NT2/D1 (cell line): ENCODE results near the gene HAGHL.
"Not testable (repeated sequence)": the region's sequence is repeated elsewhere in the genome, so short reads cannot be mapped to it uniquely, and the experiment has no call there.

ENCODE experiments used
- DNase-seq: peaks from one replicate; pipeline ENCODE4 v3.0.0-alpha.2; 2011; ENCODE audit warnings: low read depth, low spot score
- H3K27me3 ChIP-seq: 2 replicates; pipeline ENCODE4 v1.6.0; 2011; ENCODE audit warnings: mild to moderate bottlenecking; ENCODE audit not compliant: insufficient read length, insufficient read depth
- H3K36me3 ChIP-seq: 2 replicates; pipeline ENCODE4 v1.6.1; 2011; ENCODE audit warnings: mild to moderate bottlenecking, low read length, mixed read lengths; ENCODE audit not compliant: insufficient read depth, insufficient read length
- H3K4me1 ChIP-seq: 2 replicates; pipeline ENCODE4 v1.5.1; 2011; ENCODE audit not compliant: insufficient read depth, insufficient read length
- H3K4me3 ChIP-seq: 2 replicates; pipeline ENCODE4 v1.5.1; 2011; ENCODE audit warnings: low read depth; ENCODE audit not compliant: insufficient read length
- H3K9ac ChIP-seq: 2 replicates; pipeline ENCODE4 v1.6.0; 2011; ENCODE audit warnings: low read depth; ENCODE audit not compliant: insufficient read length
- H3K9me3 ChIP-seq: 2 replicates; pipeline ENCODE4 v1.5.1; 2011; ENCODE audit warnings: mild to moderate bottlenecking, low read length; ENCODE audit not compliant: insufficient read depth
- SUZ12 ChIP-seq: IDR thresholded peaks from 2 replicates; pipeline ENCODE4 v1.6.1; 2011; ENCODE audit not compliant: insufficient read length, insufficient read depth; ENCODE audit errors: extremely low read depth
- YY1 ChIP-seq: IDR thresholded peaks from 2 replicates; pipeline ENCODE4 v1.6.1; 2011; ENCODE audit not compliant: insufficient read length, insufficient read depth
- ZNF274 ChIP-seq: IDR thresholded peaks from 2 replicates; pipeline ENCODE4 v1.6.1; 2011; ENCODE audit warnings: mild to moderate bottlenecking, low read depth, low read length

Gene HAGHL

GRCh38 chr16:741986-742629, 15.2 kb downstream of the HAGHL start:
- no peak overlapping the region for H3K4me3 ChIP-seq
- H3K36me3 ChIP-seq = peaks cover 18% of the 10 kb centered on the region
- H3K4me1 ChIP-seq = peaks cover 2% of the 10 kb centered on the region
- no peak for DNase-seq
- no peaks in the 10 kb centered on the region for H3K9me3 ChIP-seq
- TF ChIP-seq SUZ12 (no peak), ZNF274 (no peak), YY1 (no peak)
- H3K9ac ChIP-seq = peak overlapping the region; percentile 57
- H3K27me3 ChIP-seq = no peaks in the 10 kb centered on the region

- not testable (repeated sequence) for DNase-seq, H3K36me3 ChIP-seq, H3K4me1 ChIP-seq, H3K4me3 ChIP-seq, H3K9me3 ChIP-seq, H3K9ac ChIP-seq, H3K27me3 ChIP-seq
These were observed 16.0 kb downstream of the HAGHL start for GRCh38 chr16:742894-743293.

GRCh38 chr16:743794-744500, 17.0 kb downstream of the HAGHL start:
- TF ChIP-seq YY1 (no peak), SUZ12 (no peak), ZNF274 (no peak)
- Histone ChIP-seq H3K4me1 (no peaks in the 10 kb centered on the region), H3K36me3 (peaks cover 4% of the 10 kb centered on the region), H3K9ac (no peak overlapping the region), H3K27me3 (no peaks in the 10 kb centered on the region), H3K9me3 (no peaks in the 10 kb centered on the region), H3K4me3 (no peak overlapping the region)
- DNase-seq = no peak

GRCh38 chr16:745739-746138, 18.8 kb downstream of the HAGHL start:
- Histone ChIP-seq H3K9ac (no peak overlapping the region), H3K36me3 (no peaks in the 10 kb centered on the region), H3K4me1 (peaks cover 4% of the 10 kb centered on the region), H3K4me3 (no peak overlapping the region), H3K9me3 (no peaks in the 10 kb centered on the region), H3K27me3 (no peaks in the 10 kb centered on the region)
- DNase-seq = peak; percentile 57
- TF ChIP-seq YY1 = no peak
- TF ChIP-seq ZNF274 = no peak
- TF ChIP-seq SUZ12 = no peak

GRCh38 chr16:746637-747036, 19.7 kb downstream of the HAGHL start:
- H3K4me3 ChIP-seq = no peak overlapping the region
- peaks cover 5% of the 10 kb centered on the region for H3K27me3 ChIP-seq
- no peak for DNase-seq
- H3K36me3 ChIP-seq = no peaks in the 10 kb centered on the region
- TF ChIP-seq ZNF274 = no peak
- no peak for TF ChIP-seq SUZ12
- no peak for TF ChIP-seq YY1
- peaks cover 10% of the 10 kb centered on the region for H3K4me1 ChIP-seq
- H3K9ac ChIP-seq = no peak overlapping the region
- no peaks in the 10 kb centered on the region for H3K9me3 ChIP-seq

- H3K27me3 ChIP-seq = peaks cover 5% of the 10 kb centered on the region
- no peaks in the 10 kb centered on the region for H3K36me3 ChIP-seq
- DNase-seq = no peak
- no peaks in the 10 kb centered on the region for H3K9me3 ChIP-seq
- peaks cover 10% of the 10 kb centered on the region for H3K4me1 ChIP-seq
- no peak overlapping the region for H3K9ac ChIP-seq
- TF ChIP-seq SUZ12 (no peak), YY1 (no peak), ZNF274 (no peak)
- H3K4me3 ChIP-seq = no peak overlapping the region
These were observed 21.3 kb downstream of the HAGHL start for GRCh38 chr16:747978-748746.

- DNase-seq = no peak
- Histone ChIP-seq H3K9me3 (no peaks in the 10 kb centered on the region), H3K4me3 (no peak overlapping the region), H3K4me1 (peaks cover 10% of the 10 kb centered on the region), H3K36me3 (no peaks in the 10 kb centered on the region), H3K27me3 (peaks cover 5% of the 10 kb centered on the region), H3K9ac (no peak overlapping the region)
- no peak for TF ChIP-seq ZNF274
- TF ChIP-seq YY1 = no peak
- TF ChIP-seq SUZ12 = no peak
These were observed 22.1 kb downstream of the HAGHL start for GRCh38 chr16:749010-749409.
